Transverse colon (tissue), 4 donors: ENCODE data around the gene RAB30.

Experiments
- POLR2A ChIP-seq: fragments of 450-650 bp; IDR thresholded peaks from one replicate; pipeline ENCODE4 v1.6.1; 2016; ENCODE audit warnings: antibody characterized with exemption, mild to moderate bottlenecking, moderate library complexity
- POLR2AphosphoS5 ChIP-seq, 3 donors: sonication (generic); formaldehyde crosslinking; IDR thresholded peaks; one replicate each; pipeline ENCODE4 v1.6.1; 2016; ENCODE audit warnings: antibody characterized with exemption in 3 of 3
- TF ChIP-seq, protein P1 (sequence below), 5 experiments: fragments of 200-600 bp in 3 of 5; fragments of 450-650 bp in 2 of 5; sonication (generic) in 3 of 5; IDR thresholded peaks; 1 replicate in 2 of 5; 2 replicates in 3 of 5; pipeline ENCODE4 v1.5.1; 2016 to 2017; ENCODE audit warnings: antibody characterized with exemption in 5 of 5, inconsistent platforms in 3 of 5, mild to moderate bottlenecking in 2 of 5, moderate library complexity in 1 of 5

DNA sequence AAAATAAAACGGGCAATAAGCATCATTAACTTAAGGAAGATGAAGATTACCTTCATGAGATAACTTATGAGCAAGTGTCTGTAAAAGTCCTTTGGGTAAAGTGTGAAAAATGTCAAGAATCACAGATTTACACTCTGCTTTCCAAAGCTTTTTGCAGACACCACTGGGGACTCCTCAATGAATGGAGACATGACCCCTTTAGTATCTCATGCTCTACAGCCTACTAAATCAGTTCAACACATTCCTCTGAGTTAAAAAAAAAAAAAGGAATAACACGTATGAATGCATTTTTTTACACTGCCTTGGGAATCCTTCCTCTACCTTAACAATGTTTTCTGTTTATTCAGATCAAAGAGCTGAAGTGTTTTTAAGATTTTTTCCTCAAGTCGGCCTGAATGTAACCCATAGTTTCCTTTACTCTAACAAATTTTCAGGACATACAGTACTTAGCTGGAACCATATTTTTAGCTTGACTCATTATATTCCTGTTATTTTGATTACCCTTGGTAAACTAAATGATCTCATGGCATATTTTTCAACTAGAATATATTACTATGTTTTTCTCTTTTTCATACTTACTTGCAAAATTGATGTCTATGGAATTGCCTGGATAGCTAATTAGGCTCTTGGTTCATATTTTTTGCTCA, 25.9 kb upstream of the RAB30 start:
- TF ChIP-seq, protein P1, sequence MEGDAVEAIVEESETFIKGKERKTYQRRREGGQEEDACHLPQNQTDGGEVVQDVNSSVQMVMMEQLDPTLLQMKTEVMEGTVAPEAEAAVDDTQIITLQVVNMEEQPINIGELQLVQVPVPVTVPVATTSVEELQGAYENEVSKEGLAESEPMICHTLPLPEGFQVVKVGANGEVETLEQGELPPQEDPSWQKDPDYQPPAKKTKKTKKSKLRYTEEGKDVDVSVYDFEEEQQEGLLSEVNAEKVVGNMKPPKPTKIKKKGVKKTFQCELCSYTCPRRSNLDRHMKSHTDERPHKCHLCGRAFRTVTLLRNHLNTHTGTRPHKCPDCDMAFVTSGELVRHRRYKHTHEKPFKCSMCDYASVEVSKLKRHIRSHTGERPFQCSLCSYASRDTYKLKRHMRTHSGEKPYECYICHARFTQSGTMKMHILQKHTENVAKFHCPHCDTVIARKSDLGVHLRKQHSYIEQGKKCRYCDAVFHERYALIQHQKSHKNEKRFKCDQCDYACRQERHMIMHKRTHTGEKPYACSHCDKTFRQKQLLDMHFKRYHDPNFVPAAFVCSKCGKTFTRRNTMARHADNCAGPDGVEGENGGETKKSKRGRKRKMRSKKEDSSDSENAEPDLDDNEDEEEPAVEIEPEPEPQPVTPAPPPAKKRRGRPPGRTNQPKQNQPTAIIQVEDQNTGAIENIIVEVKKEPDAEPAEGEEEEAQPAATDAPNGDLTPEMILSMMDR (IDR thresholded peaks at IDR 0.05): no peak
- TF ChIP-seq POLR2AphosphoS5 (IDR thresholded peaks at IDR 0.05) (no peak), POLR2A (no peak)
